Measurements from ENCODE around the gene CDH4. TPM values are rescaled to one million over a fixed set of nuclear protein-coding genes. Genes with fewer than 3 reads are reported as not detected.

Gene CDH4
- total RNA-seq, 1 experiment from 2014 or later: 5.3 TPM

GRCh38 chr20:61397790-61398189 is 145.7 kb downstream of the CDH4 start (continued):
- TF ChIP-seq ZNF425 (CRISPR knock-in tag; conservative IDR thresholded peaks at IDR 0.05): no peak
- TF ChIP-seq ZNF219 (CRISPR knock-in tag; IDR thresholded peaks at IDR 0.05; ENCODE audit: borderline replicate concordance): no peak
- no peak for TF ChIP-seq ESRRA (CRISPR knock-in tag; IDR thresholded peaks at IDR 0.05; ENCODE audit: borderline replicate concordance)
- no peak for TF ChIP-seq ATF6 (CRISPR knock-in tag; IDR thresholded peaks at IDR 0.05)
- TF ChIP-seq MYBL2 (CRISPR knock-in tag; IDR thresholded peaks at IDR 0.05): no peak
- no peak for TF ChIP-seq ELF4 (CRISPR knock-in tag; IDR thresholded peaks at IDR 0.05; ENCODE audit: low read depth)
- no peak for TF ChIP-seq CDX4 (CRISPR knock-in tag; IDR thresholded peaks at IDR 0.05; ENCODE audit: borderline replicate concordance)
- no peak for TF ChIP-seq MAX (CRISPR knock-in tag; IDR thresholded peaks at IDR 0.05)
- TF ChIP-seq NR1H2 (CRISPR knock-in tag; IDR thresholded peaks at IDR 0.05): no peak
- no peak for TF ChIP-seq TP53 (CRISPR knock-in tag; IDR thresholded peaks at IDR 0.05)
- no peak for TF ChIP-seq CTCF (IDR thresholded peaks at IDR 0.05)
- no peak for TF ChIP-seq RELA (CRISPR knock-in tag; IDR thresholded peaks at IDR 0.05; ENCODE audit: borderline replicate concordance)
- TF ChIP-seq ZNF281 (CRISPR knock-in tag; IDR thresholded peaks at IDR 0.05): no peak

- ChIA-PET CTCF (no interaction called here), POLR2A (no interaction called here)
- Mint-ChIP-seq H3K4me1 (peaks cover 10% of the 10 kb centered on the region), H3K4me3 (no peak overlapping the region), H3K9me3 (0 out of 2 replicates have a peak, but pooled peaks cover 10% of the 10 kb centered on the region), H3K27ac (no peak overlapping the region), H3K36me3 (no peaks in the 10 kb centered on the region), H3K27me3 (ENCODE audit: low read depth) (peaks cover 31% of the 10 kb centered on the region)
- DNase-seq (ENCODE audit: low spot score): no peak
- no peak for ATAC-seq
- TF ChIP-seq ZNF425 (CRISPR knock-in tag; conservative IDR thresholded peaks at IDR 0.05): no peak
- TF ChIP-seq MYBL2 (CRISPR knock-in tag; IDR thresholded peaks at IDR 0.05): no peak
- TF ChIP-seq GTF2I (CRISPR knock-in tag; conservative IDR thresholded peaks at IDR 0.05): no peak
- TF ChIP-seq USF2 (CRISPR knock-in tag; IDR thresholded peaks at IDR 0.05): no peak
- no peak for TF ChIP-seq ZNF512 (CRISPR knock-in tag; IDR thresholded peaks at IDR 0.05; ENCODE audit: borderline replicate concordance)
- TF ChIP-seq GABPB1 (CRISPR knock-in tag; IDR thresholded peaks at IDR 0.05): no peak
- TF ChIP-seq NR3C1 (CRISPR knock-in tag; conservative IDR thresholded peaks at IDR 0.05; ENCODE audit: low read depth): no peak
- TF ChIP-seq PRRX2 (CRISPR knock-in tag; IDR thresholded peaks at IDR 0.05): no peak
Measured at GRCh38 chr20:61399433-61399832, 147.4 kb downstream of the CDH4 start.
